Liver (tissue), 3 donors: ENCODE data around the gene BARX1.

ENCODE experiments used
- EGR1 ChIP-seq, 2 donors: IDR thresholded peaks; 2 replicates each; pipeline ENCODE4 v1.6.1; 2016 to 2018; ENCODE audit warnings: antibody characterized with exemption in 2 of 2, low read depth in 2 of 2
- HNF4A ChIP-seq, 2 donors: conservative IDR thresholded peaks; 2 replicates each; pipeline ENCODE4 v1.6.1; 2016; ENCODE audit warnings: antibody characterized with exemption in 2 of 2, mild to moderate bottlenecking in 2 of 2
- JUND ChIP-seq, 2 donors: IDR thresholded peaks; 2 replicates each; pipeline ENCODE4 v1.6.1; 2016; ENCODE audit warnings: antibody characterized with exemption in 2 of 2
- RAD21 ChIP-seq, 2 donors: IDR thresholded peaks; 2 replicates each; pipeline ENCODE4 v1.6.1; 2016; ENCODE audit warnings: antibody characterized with exemption in 2 of 2, mild to moderate bottlenecking in 2 of 2
- TAF1 ChIP-seq: conservative IDR thresholded peaks from 2 replicates; pipeline ENCODE4 v1.6.1; 2016; ENCODE audit warnings: antibody characterized with exemption, mild to moderate bottlenecking
- TF ChIP-seq, protein P1 (sequence below): fragments of 150-350 bp; IDR thresholded peaks from 2 replicates; pipeline ENCODE4 v1.5.1; 2017; ENCODE audit warnings: improper control_type of control experiment, low read depth, low read length; ENCODE audit not compliant: missing input control
- TF ChIP-seq, protein P2 (sequence below): IDR thresholded peaks from 2 replicates; pipeline ENCODE4 v1.6.1; 2016; ENCODE audit warnings: antibody characterized with exemption
- TF ChIP-seq, protein P3 (sequence below): IDR thresholded peaks from 2 replicates; pipeline ENCODE4 v1.6.1; 2016; ENCODE audit warnings: antibody characterized with exemption
- TF ChIP-seq, protein P4 (sequence below): IDR thresholded peaks from 2 replicates; pipeline ENCODE4 v1.6.1; 2016; ENCODE audit warnings: antibody characterized with exemption
- TF ChIP-seq, protein P5 (sequence below): IDR thresholded peaks from 2 replicates; pipeline ENCODE4 v1.6.1; 2016; ENCODE audit warnings: antibody characterized with exemption, mild to moderate bottlenecking
- donor health status: healthy.
- donor health status: healthy.

DNA sequence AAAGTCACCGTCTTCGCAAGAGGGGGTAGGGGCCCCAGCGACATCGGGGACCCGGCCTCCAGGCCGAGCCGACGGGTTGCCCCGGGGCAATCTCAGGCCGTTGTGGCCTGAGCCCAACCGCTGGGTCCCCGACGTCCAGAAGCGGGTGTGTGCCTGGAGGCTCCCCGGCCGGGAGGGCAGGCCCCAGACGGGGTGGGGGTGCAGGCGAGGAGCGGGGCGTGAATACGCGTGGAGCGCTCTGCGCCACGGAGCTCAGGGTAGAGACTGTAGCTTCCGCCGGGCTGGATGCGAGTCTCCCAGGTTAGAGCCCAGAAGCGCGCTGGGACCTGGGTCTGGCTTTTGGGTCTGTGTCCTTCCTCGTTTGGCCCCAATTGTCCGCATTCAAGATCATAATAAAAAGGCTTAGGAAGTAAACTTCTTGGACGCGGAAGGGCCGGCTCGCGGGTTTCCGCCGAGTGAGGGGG is 3.5 kb downstream of the BARX1 start:
- TF ChIP-seq, protein P1, sequence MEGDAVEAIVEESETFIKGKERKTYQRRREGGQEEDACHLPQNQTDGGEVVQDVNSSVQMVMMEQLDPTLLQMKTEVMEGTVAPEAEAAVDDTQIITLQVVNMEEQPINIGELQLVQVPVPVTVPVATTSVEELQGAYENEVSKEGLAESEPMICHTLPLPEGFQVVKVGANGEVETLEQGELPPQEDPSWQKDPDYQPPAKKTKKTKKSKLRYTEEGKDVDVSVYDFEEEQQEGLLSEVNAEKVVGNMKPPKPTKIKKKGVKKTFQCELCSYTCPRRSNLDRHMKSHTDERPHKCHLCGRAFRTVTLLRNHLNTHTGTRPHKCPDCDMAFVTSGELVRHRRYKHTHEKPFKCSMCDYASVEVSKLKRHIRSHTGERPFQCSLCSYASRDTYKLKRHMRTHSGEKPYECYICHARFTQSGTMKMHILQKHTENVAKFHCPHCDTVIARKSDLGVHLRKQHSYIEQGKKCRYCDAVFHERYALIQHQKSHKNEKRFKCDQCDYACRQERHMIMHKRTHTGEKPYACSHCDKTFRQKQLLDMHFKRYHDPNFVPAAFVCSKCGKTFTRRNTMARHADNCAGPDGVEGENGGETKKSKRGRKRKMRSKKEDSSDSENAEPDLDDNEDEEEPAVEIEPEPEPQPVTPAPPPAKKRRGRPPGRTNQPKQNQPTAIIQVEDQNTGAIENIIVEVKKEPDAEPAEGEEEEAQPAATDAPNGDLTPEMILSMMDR, result no peak
- TF ChIP-seq, protein P2, sequence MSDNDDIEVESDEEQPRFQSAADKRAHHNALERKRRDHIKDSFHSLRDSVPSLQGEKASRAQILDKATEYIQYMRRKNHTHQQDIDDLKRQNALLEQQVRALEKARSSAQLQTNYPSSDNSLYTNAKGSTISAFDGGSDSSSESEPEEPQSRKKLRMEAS, result no peak
- TF ChIP-seq EGR1 (IDR thresholded peaks at IDR 0.05; ENCODE audit: low read depth in 2 of 2) (no peak), TAF1 (no peak), JUND (IDR thresholded peaks at IDR 0.05) (no peak), HNF4A (conservative IDR thresholded peaks at IDR 0.05) (no peak), RAD21 (IDR thresholded peaks at IDR 0.05) (no peak)
- TF ChIP-seq, protein P3, sequence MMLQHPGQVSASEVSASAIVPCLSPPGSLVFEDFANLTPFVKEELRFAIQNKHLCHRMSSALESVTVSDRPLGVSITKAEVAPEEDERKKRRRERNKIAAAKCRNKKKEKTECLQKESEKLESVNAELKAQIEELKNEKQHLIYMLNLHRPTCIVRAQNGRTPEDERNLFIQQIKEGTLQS, result no peak
- TF ChIP-seq, protein P4, sequence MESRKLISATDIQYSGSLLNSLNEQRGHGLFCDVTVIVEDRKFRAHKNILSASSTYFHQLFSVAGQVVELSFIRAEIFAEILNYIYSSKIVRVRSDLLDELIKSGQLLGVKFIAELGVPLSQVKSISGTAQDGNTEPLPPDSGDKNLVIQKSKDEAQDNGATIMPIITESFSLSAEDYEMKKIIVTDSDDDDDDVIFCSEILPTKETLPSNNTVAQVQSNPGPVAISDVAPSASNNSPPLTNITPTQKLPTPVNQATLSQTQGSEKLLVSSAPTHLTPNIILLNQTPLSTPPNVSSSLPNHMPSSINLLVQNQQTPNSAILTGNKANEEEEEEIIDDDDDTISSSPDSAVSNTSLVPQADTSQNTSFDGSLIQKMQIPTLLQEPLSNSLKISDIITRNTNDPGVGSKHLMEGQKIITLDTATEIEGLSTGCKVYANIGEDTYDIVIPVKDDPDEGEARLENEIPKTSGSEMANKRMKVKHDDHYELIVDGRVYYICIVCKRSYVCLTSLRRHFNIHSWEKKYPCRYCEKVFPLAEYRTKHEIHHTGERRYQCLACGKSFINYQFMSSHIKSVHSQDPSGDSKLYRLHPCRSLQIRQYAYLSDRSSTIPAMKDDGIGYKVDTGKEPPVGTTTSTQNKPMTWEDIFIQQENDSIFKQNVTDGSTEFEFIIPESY, result no peak
- TF ChIP-seq, protein P5, sequence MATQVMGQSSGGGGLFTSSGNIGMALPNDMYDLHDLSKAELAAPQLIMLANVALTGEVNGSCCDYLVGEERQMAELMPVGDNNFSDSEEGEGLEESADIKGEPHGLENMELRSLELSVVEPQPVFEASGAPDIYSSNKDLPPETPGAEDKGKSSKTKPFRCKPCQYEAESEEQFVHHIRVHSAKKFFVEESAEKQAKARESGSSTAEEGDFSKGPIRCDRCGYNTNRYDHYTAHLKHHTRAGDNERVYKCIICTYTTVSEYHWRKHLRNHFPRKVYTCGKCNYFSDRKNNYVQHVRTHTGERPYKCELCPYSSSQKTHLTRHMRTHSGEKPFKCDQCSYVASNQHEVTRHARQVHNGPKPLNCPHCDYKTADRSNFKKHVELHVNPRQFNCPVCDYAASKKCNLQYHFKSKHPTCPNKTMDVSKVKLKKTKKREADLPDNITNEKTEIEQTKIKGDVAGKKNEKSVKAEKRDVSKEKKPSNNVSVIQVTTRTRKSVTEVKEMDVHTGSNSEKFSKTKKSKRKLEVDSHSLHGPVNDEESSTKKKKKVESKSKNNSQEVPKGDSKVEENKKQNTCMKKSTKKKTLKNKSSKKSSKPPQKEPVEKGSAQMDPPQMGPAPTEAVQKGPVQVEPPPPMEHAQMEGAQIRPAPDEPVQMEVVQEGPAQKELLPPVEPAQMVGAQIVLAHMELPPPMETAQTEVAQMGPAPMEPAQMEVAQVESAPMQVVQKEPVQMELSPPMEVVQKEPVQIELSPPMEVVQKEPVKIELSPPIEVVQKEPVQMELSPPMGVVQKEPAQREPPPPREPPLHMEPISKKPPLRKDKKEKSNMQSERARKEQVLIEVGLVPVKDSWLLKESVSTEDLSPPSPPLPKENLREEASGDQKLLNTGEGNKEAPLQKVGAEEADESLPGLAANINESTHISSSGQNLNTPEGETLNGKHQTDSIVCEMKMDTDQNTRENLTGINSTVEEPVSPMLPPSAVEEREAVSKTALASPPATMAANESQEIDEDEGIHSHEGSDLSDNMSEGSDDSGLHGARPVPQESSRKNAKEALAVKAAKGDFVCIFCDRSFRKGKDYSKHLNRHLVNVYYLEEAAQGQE, result no peak
